H9 (cell line): ENCODE measurements around the gene MAPT. TPM values are rescaled to one million over a fixed set of nuclear protein-coding genes. Genes with fewer than 3 reads are reported as not detected.

Experiments
- DNase-seq: peaks from one replicate; pipeline ENCODE4 v3.0.0-alpha.2; 2017
- H2AFZ ChIP-seq: one replicate; pipeline ENCODE4 v1.6.1; 2013; ENCODE audit warnings: mild to moderate bottlenecking, low read length, control low read depth, moderate library complexity
- H2AK5ac ChIP-seq: 2 replicates; pipeline ENCODE4 v1.6.1; 2013; ENCODE audit warnings: low read length, control low read depth, mixed read lengths; ENCODE audit not compliant: insufficient read length
- H2BK120ac ChIP-seq: one replicate; pipeline ENCODE4 v1.6.1; 2013; ENCODE audit warnings: low read depth, mild to moderate bottlenecking, low read length, control low read depth, inconsistent platforms; ENCODE audit not compliant: poor library complexity, severe bottlenecking
- H2BK12ac ChIP-seq: 2 replicates; pipeline ENCODE4 v1.6.1; 2013; ENCODE audit warnings: low read length, control low read depth, mixed read lengths, low read depth; ENCODE audit not compliant: insufficient read length
- H2BK15ac ChIP-seq: 2 replicates; pipeline ENCODE4 v1.6.1; 2013; ENCODE audit warnings: low read depth, low read length, control low read depth
- H2BK20ac ChIP-seq: one replicate; pipeline ENCODE4 v1.6.1; 2013; ENCODE audit warnings: low read depth, mild to moderate bottlenecking, low read length, control low read depth, inconsistent platforms; ENCODE audit not compliant: poor library complexity, severe bottlenecking
- H2BK5ac ChIP-seq: 2 replicates; pipeline ENCODE4 v1.6.1; 2013; ENCODE audit warnings: low read length, control low read depth, mixed read lengths; ENCODE audit not compliant: insufficient read length
- H3K14ac ChIP-seq: 2 replicates; pipeline ENCODE4 v1.6.1; 2013; ENCODE audit warnings: low read length, control low read depth; ENCODE audit not compliant: insufficient read depth
- H3K18ac ChIP-seq: 2 replicates; pipeline ENCODE4 v1.6.1; 2013; ENCODE audit warnings: low read depth, mild to moderate bottlenecking, mixed read lengths, low read length, control low read depth; ENCODE audit not compliant: insufficient read length
- H3K23ac ChIP-seq: 2 replicates; pipeline ENCODE4 v1.6.1; 2013; ENCODE audit warnings: low read length, control low read depth, mixed read lengths, low read depth; ENCODE audit not compliant: insufficient read length
- H3K23me2 ChIP-seq: 2 replicates; pipeline ENCODE4 v1.6.1; 2013; ENCODE audit warnings: low read depth, mild to moderate bottlenecking, mixed read lengths, low read length, control low read depth; ENCODE audit not compliant: insufficient read length, poor library complexity, severe bottlenecking
- H3K27ac ChIP-seq: 2 replicates; pipeline ENCODE4 v1.5.1; 2013; ENCODE audit warnings: low read length, control low read depth, mixed read lengths, low read depth; ENCODE audit not compliant: insufficient read length
- H3K27me3 ChIP-seq: 2 replicates; pipeline ENCODE4 v1.6.1; 2013; ENCODE audit warnings: low read length, control low read depth, inconsistent platforms; ENCODE audit not compliant: insufficient read depth
- H3K4ac ChIP-seq: 2 replicates; pipeline ENCODE4 v1.6.1; 2013; ENCODE audit warnings: low read depth, mild to moderate bottlenecking, control low read depth, inconsistent platforms, low read length, moderate library complexity
- H3K4me1 ChIP-seq: 2 replicates; pipeline ENCODE4 v1.6.1; 2013; ENCODE audit warnings: low read length, control low read depth, inconsistent platforms; ENCODE audit not compliant: insufficient read depth
- H3K4me2 ChIP-seq: 2 replicates; pipeline ENCODE4 v1.6.1; 2013; ENCODE audit warnings: low read length, control low read depth, mixed read lengths; ENCODE audit not compliant: insufficient read length, insufficient read depth
- H3K56ac ChIP-seq: 2 replicates; pipeline ENCODE4 v1.6.1; 2013; ENCODE audit warnings: low read depth, mild to moderate bottlenecking, mixed read lengths, low read length, control low read depth; ENCODE audit not compliant: insufficient read length
- H3K79me1 ChIP-seq: 2 replicates; pipeline ENCODE4 v1.6.1; 2013; ENCODE audit warnings: low read depth, mild to moderate bottlenecking, moderate library complexity, low read length, control low read depth, inconsistent platforms; ENCODE audit not compliant: insufficient read depth, poor library complexity, severe bottlenecking
- H3K79me2 ChIP-seq: 2 replicates; pipeline ENCODE4 v1.6.1; 2013; ENCODE audit warnings: low read length, control low read depth, inconsistent platforms; ENCODE audit not compliant: insufficient read depth
- H3K9ac ChIP-seq: 2 replicates; pipeline ENCODE4 v1.6.1; 2013; ENCODE audit warnings: low read length, control low read depth, mixed read lengths; ENCODE audit not compliant: insufficient read length; ENCODE audit errors: extremely low read depth
- H3K9me3 ChIP-seq: one replicate; pipeline ENCODE4 v1.6.1; 2013; ENCODE audit warnings: low read depth, low read length, inconsistent platforms; ENCODE audit not compliant: control insufficient read depth
- H3T11ph ChIP-seq: one replicate; pipeline ENCODE4 v1.6.1; 2013; ENCODE audit warnings: mild to moderate bottlenecking, low read length, control low read depth, inconsistent platforms
- H4K20me1 ChIP-seq: one replicate; pipeline ENCODE4 v1.6.1; 2013; ENCODE audit not compliant: control insufficient read depth, insufficient read length, insufficient read depth
- H4K5ac ChIP-seq: 2 replicates; pipeline ENCODE4 v1.6.1; 2013; ENCODE audit warnings: low read depth, mild to moderate bottlenecking, mixed read lengths, low read length, control low read depth; ENCODE audit not compliant: insufficient read length
- H4K8ac ChIP-seq: replicated peaks from 2 replicates; pipeline ENCODE4 v1.6.1; 2013; ENCODE audit warnings: low read length, control low read depth, mixed read lengths, low read depth; ENCODE audit not compliant: insufficient read length
- H4K91ac ChIP-seq: 2 replicates; pipeline ENCODE4 v1.6.1; 2013; ENCODE audit warnings: low read depth, mild to moderate bottlenecking, moderate library complexity, mixed read lengths, low read length, control low read depth; ENCODE audit not compliant: insufficient read length
- H3K27ac Mint-ChIP-seq, 3 experiments: 2 replicates in 2 of 3; 3 replicates in 1 of 3; pipeline ENCODE4 v1.8.0; 2020 to 2021; ENCODE audit warnings: mixed read lengths in 3 of 3, mild to moderate bottlenecking in 1 of 3, moderate library complexity in 1 of 3
- H3K27me3 Mint-ChIP-seq: 2 replicates; pipeline ENCODE4 v1.8.0; 2021; ENCODE audit warnings: low read depth, mild to moderate bottlenecking, moderate library complexity, mixed read lengths
- H3K36me3 Mint-ChIP-seq, 3 experiments: 2 replicates in 2 of 3; 3 replicates in 1 of 3; pipeline ENCODE4 v1.8.0; 2020 to 2021; ENCODE audit warnings: low read depth in 3 of 3, mixed read lengths in 3 of 3; ENCODE audit not compliant: insufficient read depth in 1 of 3
- H3K4me1 Mint-ChIP-seq, 2 experiments: 2 replicates each; pipeline ENCODE4 v1.8.0; 2020; ENCODE audit warnings: mixed read lengths in 2 of 2
- H3K4me3 Mint-ChIP-seq, 2 experiments: 2 replicates in 1 of 2; 3 replicates in 1 of 2; pipeline ENCODE4 v1.8.0; 2020 to 2021; ENCODE audit warnings: mild to moderate bottlenecking in 2 of 2, mixed read lengths in 2 of 2, moderate library complexity in 1 of 2
- H3K9me3 Mint-ChIP-seq, 2 experiments: 2 replicates in 1 of 2; 3 replicates in 1 of 2; pipeline ENCODE4 v1.8.0; 2020; ENCODE audit warnings: mild to moderate bottlenecking in 2 of 2, mixed read lengths in 2 of 2, moderate library complexity in 1 of 2
- WGBS: extraction: QIAGEN DNeasy Blood & Tissue Kit; methylation state at CpG from one replicate; pipeline ENCODE4 v1.1.7; 2013; ENCODE audit warnings: missing lambda C conversion rate, low lambda C conversion rate, mixed read lengths; ENCODE audit not compliant: insufficient read length; ENCODE audit errors: extremely low coverage; 5-methylcytosine and 5-hydroxymethylcytosine counted together
- total RNA-seq: library from RNA; stranded (reverse); gene quantifications from 2 replicates; pipeline ENCODE4 v1.2.1, GENCODE V29; 2021
- TF ChIP-seq, protein P1 (sequence below): fragments of 200-600 bp; sonication (generic); conservative IDR thresholded peaks from 3 replicates; pipeline ENCODE4 v1.8.0; 2021; ENCODE audit warnings: antibody characterized with exemption, mild to moderate bottlenecking

Gene MAPT
- total RNA-seq, 1 experiment from 2014 or later: 1.6 TPM

- Histone ChIP-seq H4K91ac (no peak overlapping the region), H3K27me3 (no peaks in the 10 kb centered on the region), H2BK5ac (no peak overlapping the region), H3K79me1 (no peaks in the 10 kb centered on the region), H2BK15ac (no peak overlapping the region), H3T11ph (no peak overlapping the region), H2BK120ac (no peak overlapping the region), H3K56ac (no peak overlapping the region), H2AFZ (no peak overlapping the region), H2BK12ac (no peak overlapping the region), H3K27ac (no peak overlapping the region), H3K4me1 (no peaks in the 10 kb centered on the region), H3K14ac (no peak overlapping the region), H3K23ac (no peak overlapping the region), H3K23me2 (peaks cover 4% of the 10 kb centered on the region), H3K18ac (no peak overlapping the region), H3K9ac (no peak overlapping the region), H4K8ac (no peak overlapping the region), H3K4me2 (no peak overlapping the region), H4K5ac (no peak overlapping the region), H3K79me2 (no peaks in the 10 kb centered on the region), H2AK5ac (no peak overlapping the region), H2BK20ac (no peak overlapping the region), H3K4ac (no peak overlapping the region), H4K20me1 (no peaks in the 10 kb centered on the region), H3K9me3 (no peaks in the 10 kb centered on the region)
- H3K27me3 Mint-ChIP-seq: peaks cover 20% of the 10 kb centered on the region
- peaks cover 0 to 8% (median 5%) of the 10 kb centered on the region in 3 experiments; a peak in 3 of 7 replicates for H3K36me3 Mint-ChIP-seq
- DNase-seq: no peak
- H3K9me3 Mint-ChIP-seq: peaks cover 7 to 10% of the 10 kb centered on the region in 2 experiments
- H3K4me1 Mint-ChIP-seq: peaks cover 0 to 2% of the 10 kb centered on the region in 2 experiments; a peak in 2 of 4 replicates
- TF ChIP-seq, protein P1, sequence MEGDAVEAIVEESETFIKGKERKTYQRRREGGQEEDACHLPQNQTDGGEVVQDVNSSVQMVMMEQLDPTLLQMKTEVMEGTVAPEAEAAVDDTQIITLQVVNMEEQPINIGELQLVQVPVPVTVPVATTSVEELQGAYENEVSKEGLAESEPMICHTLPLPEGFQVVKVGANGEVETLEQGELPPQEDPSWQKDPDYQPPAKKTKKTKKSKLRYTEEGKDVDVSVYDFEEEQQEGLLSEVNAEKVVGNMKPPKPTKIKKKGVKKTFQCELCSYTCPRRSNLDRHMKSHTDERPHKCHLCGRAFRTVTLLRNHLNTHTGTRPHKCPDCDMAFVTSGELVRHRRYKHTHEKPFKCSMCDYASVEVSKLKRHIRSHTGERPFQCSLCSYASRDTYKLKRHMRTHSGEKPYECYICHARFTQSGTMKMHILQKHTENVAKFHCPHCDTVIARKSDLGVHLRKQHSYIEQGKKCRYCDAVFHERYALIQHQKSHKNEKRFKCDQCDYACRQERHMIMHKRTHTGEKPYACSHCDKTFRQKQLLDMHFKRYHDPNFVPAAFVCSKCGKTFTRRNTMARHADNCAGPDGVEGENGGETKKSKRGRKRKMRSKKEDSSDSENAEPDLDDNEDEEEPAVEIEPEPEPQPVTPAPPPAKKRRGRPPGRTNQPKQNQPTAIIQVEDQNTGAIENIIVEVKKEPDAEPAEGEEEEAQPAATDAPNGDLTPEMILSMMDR: no peak
- peak overlapping the region in 1 of 3 experiments; percentile 38; a peak in 1 of 7 replicates for H3K27ac Mint-ChIP-seq
- WGBS: no CpG with 5 or more reads among the region's 7 CpGs
- H3K4me3 Mint-ChIP-seq: no peak overlapping the region
Measured at GRCh38 chr17:45917081-45917480, 22.7 kb downstream of the MAPT start.
